Measurements from ENCODE around the gene ABTB2. TPM values are rescaled to one million over a fixed set of nuclear protein-coding genes. Genes with fewer than 3 reads are reported as not detected.

ABTB2 gene
- total RNA-seq, 2 experiments from 2014 or later, result 0.06 to 0.09 TPM

DNA sequence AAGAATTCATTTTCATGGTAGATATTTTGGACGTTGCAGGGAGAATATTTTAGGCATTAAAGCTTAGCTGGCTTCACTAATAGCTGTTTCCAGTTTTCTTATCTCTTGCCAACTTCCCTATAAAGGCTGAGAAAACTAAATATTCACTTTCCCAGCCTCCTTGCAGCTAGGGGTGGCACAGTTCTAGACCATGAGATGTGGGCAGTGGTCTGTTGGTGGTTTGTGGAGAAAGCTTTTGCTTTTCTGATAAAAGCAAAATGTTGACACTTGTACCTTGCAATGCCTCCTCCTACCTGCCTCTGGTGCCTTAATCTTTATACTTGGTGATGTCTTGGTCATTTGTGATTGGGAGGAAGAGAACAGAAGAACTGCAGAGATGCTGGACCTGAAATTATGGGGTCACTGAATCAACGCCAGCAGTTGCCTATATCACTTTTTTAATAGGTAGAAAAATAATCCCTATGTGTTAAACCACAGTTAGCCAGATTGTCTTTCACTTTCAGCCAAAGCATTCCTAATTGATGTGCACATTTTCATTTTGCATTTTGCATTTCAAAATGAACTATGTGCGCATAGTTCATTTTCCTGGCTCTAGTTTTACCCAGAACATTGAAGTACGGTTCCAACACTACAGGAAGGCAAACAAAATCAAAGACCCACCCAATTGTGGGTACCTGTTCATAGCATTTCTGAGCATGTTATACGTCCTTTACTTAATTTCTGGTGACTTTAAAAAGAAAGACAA is 24.9 kb upstream of the ABTB2 start:
- no peaks in the 10 kb centered on the region for H3K79me2 ChIP-seq (ENCODE audit: insufficient read depth, low read depth, low read length)
- ChIA-PET CTCF (ENCODE audit: unreplicated experiment) (no interaction called here), POLR2A (no interaction called here)
- intact Hi-C loops (cut with micrococcal nuclease; ENCODE audit: unreplicated experiment), result no loop called here
- H3K9me3 ChIP-seq (ENCODE audit: low read length), result no peaks in the 10 kb centered on the region
- no peak for TF ChIP-seq EZH2phosphoT487 (IDR thresholded peaks at IDR 0.05; ENCODE audit: borderline replicate concordance, low read depth, low read length)
- no peak for TF ChIP-seq CTCF (conservative IDR thresholded peaks at IDR 0.05; ENCODE audit: low read length)
- H3K36me3 ChIP-seq (ENCODE audit: insufficient read depth, low read length), result no peaks in the 10 kb centered on the region
- no peak overlapping the region for H3K27ac ChIP-seq (ENCODE audit: low read depth, low read length, poor library complexity, severe bottlenecking)
- no peak overlapping the region for H3K4me2 ChIP-seq (ENCODE audit: low read length)
- H3K9me2 ChIP-seq (ENCODE audit: insufficient read depth, low read length), result no peaks in the 10 kb centered on the region
- no TSS peak for BruUV-seq (replicated peaks)
- no peaks in the 10 kb centered on the region for H4K20me1 ChIP-seq (ENCODE audit: insufficient read depth, low read length)
- no peak for DNase-seq (ENCODE audit: low spot score)
- H3K4me1 ChIP-seq (ENCODE audit: insufficient read depth, low read length, poor library complexity, severe bottlenecking), result no peaks in the 10 kb centered on the region
- H3K4me3 ChIP-seq (ENCODE audit: low read depth, low read length, poor library complexity, severe bottlenecking), result no peak overlapping the region
- H2AFZ ChIP-seq (ENCODE audit: low read length), result no peak overlapping the region

- BruUV-seq (replicated peaks), result no TSS peak
- Histone ChIP-seq H3K4me2 (ENCODE audit: low read length) (no peak overlapping the region), H3K4me1 (ENCODE audit: insufficient read depth, low read length, poor library complexity, severe bottlenecking) (no peaks in the 10 kb centered on the region), H3K36me3 (ENCODE audit: insufficient read depth, low read length) (no peaks in the 10 kb centered on the region), H3K9me2 (ENCODE audit: insufficient read depth, low read length) (no peaks in the 10 kb centered on the region), H3K9me3 (ENCODE audit: low read length) (peaks cover 5% of the 10 kb centered on the region; the same call in 1 of the 2 replicates), H3K79me2 (ENCODE audit: insufficient read depth, low read depth, low read length) (no peaks in the 10 kb centered on the region), H2AFZ (ENCODE audit: low read length) (no peak overlapping the region), H3K4me3 (ENCODE audit: low read depth, low read length, poor library complexity, severe bottlenecking) (no peak overlapping the region), H4K20me1 (ENCODE audit: insufficient read depth, low read length) (no peaks in the 10 kb centered on the region), H3K27ac (ENCODE audit: low read depth, low read length, poor library complexity, severe bottlenecking) (no peak overlapping the region)
- intact Hi-C loops (cut with micrococcal nuclease; ENCODE audit: unreplicated experiment), result no loop called here
- CTCF ChIA-PET (ENCODE audit: unreplicated experiment), result no interaction called here
- DNase-seq (ENCODE audit: low spot score), result no peak
- TF ChIP-seq CTCF (conservative IDR thresholded peaks at IDR 0.05; ENCODE audit: low read length), result no peak
- TF ChIP-seq EZH2phosphoT487 (IDR thresholded peaks at IDR 0.05; ENCODE audit: borderline replicate concordance, low read depth, low read length), result no peak
- POLR2A ChIA-PET, result no interaction called here
Measured at GRCh38 chr11:34381775-34382174, 24.0 kb upstream of the ABTB2 start.

- H4K20me1 ChIP-seq (ENCODE audit: insufficient read depth, low read length), result no peaks in the 10 kb centered on the region
- H3K4me2 ChIP-seq (ENCODE audit: low read length), result no peak overlapping the region
- no TSS peak for BruUV-seq (replicated peaks)
- H3K9me2 ChIP-seq (ENCODE audit: insufficient read depth, low read length), result no peaks in the 10 kb centered on the region
- ChIA-PET CTCF (ENCODE audit: unreplicated experiment) (no interaction called here), POLR2A (interaction anchor here (0.6 to 0.7 kb wide), 3 partner anchors 10 to 1016 kb away, joined by 3 read pairs; no protein-coding TSS in a partner anchor)
- intact Hi-C loops (cut with micrococcal nuclease; ENCODE audit: unreplicated experiment), result no loop called here
- DNase-seq (ENCODE audit: low spot score), result no peak
- H2AFZ ChIP-seq (ENCODE audit: low read length), result no peak overlapping the region
- TF ChIP-seq EZH2phosphoT487 (IDR thresholded peaks at IDR 0.05; ENCODE audit: borderline replicate concordance, low read depth, low read length) (no peak), CTCF (conservative IDR thresholded peaks at IDR 0.05; ENCODE audit: low read length) (no peak)
- no peaks in the 10 kb centered on the region for H3K4me1 ChIP-seq (ENCODE audit: insufficient read depth, low read length, poor library complexity, severe bottlenecking)
- H3K9me3 ChIP-seq (ENCODE audit: low read length), result peaks cover 10% of the 10 kb centered on the region; the same call in 1 of the 2 replicates
- no peak overlapping the region for H3K4me3 ChIP-seq (ENCODE audit: low read depth, low read length, poor library complexity, severe bottlenecking)
- H3K79me2 ChIP-seq (ENCODE audit: insufficient read depth, low read depth, low read length), result no peaks in the 10 kb centered on the region
- no peaks in the 10 kb centered on the region for H3K36me3 ChIP-seq (ENCODE audit: insufficient read depth, low read length)
- no peak overlapping the region for H3K27ac ChIP-seq (ENCODE audit: low read depth, low read length, poor library complexity, severe bottlenecking)
Measured at GRCh38 chr11:34380696-34381095, 22.9 kb upstream of the ABTB2 start.
